Measurements from ENCODE around the gene MB.

- no peak for TF ChIP-seq CTCF (optimal IDR thresholded peaks at IDR 0.05 in 1 of 3, IDR thresholded peaks at IDR 0.05 in 1 of 3, conservative IDR thresholded peaks at IDR 0.05 in 1 of 3; ENCODE audit: extremely low read depth in 1 of 3, insufficient read depth in 2 of 3, low read length in 3 of 3)
- no peak for TF ChIP-seq EZH2 (IDR thresholded peaks at IDR 0.05; ENCODE audit: low read length)
Measured at GRCh38 chr22:35628732-35629131, 11.6 kb upstream of the MB start.

Measured in keratinocyte (primary cell).